Measurements from ENCODE around the gene FAM89B.
A peak's percentile ranks its signal among the peaks of the same experiment; 100 is the strongest.

FAM89B gene

GRCh38 chr11:65591939-65592857, 19.9 kb downstream of the FAM89B start:
- DNase-seq: no peak

DNA sequence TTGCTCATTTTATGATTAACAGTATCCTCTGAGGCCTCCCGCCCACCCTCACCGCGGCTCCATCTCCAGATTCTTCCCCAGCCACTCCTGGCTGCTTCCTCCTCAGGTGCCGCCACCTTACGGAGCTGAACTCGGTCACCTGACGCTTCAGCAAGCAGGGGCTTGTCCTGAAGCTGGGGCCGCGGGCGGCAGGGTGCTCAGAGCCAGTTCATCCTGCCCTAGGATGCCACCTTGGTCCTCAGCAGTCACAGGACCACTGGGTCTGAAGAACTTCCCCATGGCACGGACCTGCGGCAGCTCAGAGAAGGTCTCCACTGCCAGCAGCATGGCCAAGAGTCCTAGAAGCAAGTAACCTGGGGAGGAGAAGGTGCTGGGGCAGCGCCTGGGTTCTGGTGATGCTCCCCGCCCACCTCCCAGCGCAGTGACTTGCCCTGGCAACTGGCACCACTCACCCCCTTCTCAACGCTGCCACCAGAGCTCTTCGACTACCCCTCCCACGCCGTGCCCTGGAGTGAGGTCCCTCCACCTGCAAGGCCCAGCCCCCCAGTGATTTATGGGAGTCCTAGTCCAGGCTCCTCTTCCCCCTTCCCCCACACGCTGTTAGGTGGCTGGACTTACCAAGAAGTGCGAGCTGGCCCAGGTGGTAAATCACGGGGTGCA, 20.6 kb downstream of the FAM89B start:
- DNase-seq: no peak

DNA sequence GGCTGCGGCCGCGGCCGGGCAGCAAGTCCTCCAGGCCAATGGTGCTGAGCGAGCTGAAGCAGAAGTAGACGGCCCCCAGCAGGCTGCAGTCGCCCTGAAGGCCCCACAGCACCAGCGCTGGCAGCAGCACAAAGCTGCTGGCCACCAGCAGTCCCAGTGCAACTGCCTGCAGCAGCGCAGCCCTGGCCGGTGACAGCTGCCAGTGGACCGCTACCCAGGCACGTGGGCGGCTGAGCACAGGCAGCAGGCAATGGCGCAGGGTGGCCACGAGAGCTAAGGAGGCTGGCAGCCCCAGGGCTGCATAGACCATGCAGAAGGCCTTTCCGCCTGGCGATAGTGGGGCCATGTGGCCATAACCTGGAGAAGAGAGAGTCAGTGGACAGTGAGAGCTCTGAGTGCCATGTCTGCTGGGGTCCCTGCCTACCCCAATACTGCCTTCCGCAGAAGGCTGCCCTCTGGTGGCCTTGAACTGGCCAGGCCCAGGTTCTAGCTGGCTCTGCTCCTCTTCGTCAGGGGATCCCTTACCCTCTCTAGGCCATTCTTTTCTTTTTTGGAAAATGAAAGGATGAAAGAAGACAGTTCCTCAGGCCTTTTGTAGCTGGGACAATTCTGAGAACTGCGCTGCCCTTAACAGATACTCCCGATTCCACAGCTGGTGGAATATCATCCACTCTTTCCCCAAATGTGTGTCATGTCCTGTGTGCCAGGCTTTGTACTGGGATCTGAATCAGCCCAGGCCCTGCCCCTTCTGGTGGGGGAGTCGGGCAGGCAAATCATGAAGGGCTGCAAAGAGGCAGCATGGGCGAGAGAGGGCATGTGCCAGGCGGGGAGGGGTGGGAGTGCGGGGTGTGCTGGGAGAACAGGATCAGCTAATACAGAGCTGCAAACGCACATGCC, 21.4 kb downstream of the FAM89B start:
- no peak for DNase-seq

DNA sequence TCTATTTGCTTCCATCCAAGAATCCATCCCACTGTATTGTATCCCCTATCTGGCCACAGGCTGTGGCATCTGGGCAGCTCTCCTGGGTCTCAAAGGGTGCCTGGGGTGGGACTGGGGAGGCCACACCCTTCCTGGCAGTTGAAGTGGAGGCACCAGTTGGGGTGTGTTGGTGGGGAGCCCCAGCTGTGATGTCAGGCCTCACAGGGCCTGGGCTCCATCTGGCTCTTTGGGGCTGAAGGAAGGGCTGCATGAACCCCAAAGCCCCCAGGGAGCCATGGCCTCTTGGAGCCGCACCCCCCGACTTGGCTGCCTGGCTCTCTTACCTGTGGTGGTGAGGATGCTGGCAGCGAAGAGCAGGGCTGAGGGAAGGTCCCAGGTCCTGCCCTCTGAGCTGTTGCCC, 22.8 kb downstream of the FAM89B start:
- DNase-seq: no peak

GRCh38 chr11:65595543-65596281, 23.4 kb downstream of the FAM89B start, which contains the start of gene KCNK7:
Gene KCNK7, minus strand, starts transcription at chr11:65595800. Its CDS starts 28 bp downstream, at chr11:65595772.
- no peak for DNase-seq

DNA sequence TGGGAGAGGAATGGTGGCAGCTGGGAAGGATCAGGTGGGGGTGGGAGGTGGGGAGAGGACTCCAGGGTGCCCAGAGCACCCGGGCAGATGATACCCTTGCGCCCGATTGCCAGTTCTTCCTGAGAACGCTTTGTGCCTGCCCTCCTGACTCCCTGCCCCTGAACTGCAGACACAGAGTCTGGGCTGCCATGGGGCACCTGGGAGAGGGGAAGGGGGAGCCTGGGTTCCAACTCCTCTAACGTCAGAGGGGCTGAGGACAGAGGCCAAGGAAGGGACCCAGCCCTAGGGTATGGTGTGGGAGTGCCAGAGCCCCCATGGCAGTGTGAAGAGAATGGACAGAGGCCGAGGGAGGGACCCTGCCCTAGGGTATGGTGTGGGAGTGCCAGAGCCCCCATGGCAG, 24.2 kb downstream of the FAM89B start:
- DNase-seq: no peak

DNA sequence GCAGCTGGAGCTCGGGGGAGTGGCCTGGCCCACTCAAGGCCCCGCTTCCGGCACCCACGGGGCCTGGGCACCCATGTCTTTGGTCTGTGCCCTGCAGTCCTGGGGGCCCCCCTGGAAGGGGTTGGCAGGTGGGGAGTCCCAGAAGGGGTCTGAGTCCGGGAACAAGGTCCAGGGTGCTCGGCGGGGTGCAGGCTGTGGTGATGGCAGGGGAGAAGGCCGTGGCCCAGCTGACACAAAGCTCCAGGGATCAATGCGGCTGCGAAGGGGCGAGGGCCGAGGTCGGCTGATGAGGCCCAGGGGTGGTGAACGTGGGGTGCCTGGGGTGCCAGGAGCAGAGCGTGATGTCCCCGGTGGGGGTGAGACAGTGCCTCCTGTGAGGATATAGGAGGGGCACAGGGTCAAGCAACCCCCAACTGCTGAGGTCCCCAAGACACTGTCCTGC, 25.9 kb downstream of the FAM89B start:
- no peak for DNase-seq

GRCh38 chr11:65599216-65599954, 27.0 kb downstream of the FAM89B start:
- DNase-seq: no peak

- DNase-seq: no peak
Measured at GRCh38 chr11:65599955-65600246, 27.6 kb downstream of the FAM89B start.

GRCh38 chr11:65604258-65604657, 31.9 kb downstream of the FAM89B start:
- no peak for DNase-seq

- peak; percentile 94 for DNase-seq
Measured at GRCh38 chr11:65606876-65607613, 34.7 kb downstream of the FAM89B start.

- no peak for DNase-seq
Measured at GRCh38 chr11:65607614-65608426, 35.5 kb downstream of the FAM89B start.

GRCh38 chr11:65609229-65609628, 36.9 kb downstream of the FAM89B start:
- DNase-seq: no peak

DNA sequence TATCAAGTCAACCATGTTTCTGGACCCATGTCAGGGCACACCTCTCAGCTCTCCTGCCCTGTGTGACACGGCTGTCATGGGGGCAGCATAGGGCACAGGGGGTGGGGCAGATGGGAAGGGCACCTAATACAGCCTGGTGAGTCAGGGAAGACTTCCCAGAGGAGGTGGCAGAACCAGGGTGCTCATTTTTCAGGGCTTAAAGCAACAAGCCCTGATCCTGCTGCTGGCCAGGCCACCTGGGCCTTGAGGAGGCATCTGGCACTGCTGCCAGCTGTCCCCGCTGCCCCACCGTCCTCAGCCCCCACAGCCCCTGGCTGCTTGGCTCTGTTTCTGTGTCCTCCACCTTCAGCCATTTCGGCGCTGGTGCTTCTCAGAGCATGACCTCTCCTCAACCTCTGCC, 37.3 kb downstream of the FAM89B start:
- no peak for DNase-seq

DNA sequence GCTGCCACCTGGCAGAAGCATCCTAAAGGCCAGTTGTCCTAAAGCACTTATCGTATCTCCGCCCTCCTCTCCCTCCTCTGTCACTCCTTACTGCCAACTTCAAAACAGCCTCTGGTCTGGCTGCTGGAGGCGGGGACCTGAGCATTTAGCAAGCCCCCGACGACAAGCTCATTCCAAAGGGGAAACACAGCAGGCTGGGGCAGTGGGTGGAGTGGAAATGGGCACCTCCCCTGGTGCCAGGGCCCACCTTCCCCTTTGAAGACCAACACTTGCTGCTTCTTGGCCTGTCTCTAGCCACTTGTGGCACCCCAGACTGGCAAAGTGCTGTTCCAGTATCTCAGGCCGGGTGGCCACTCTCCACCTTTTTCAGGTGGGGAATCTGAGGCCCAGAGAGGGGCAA, 38.1 kb downstream of the FAM89B start:
- no peak for DNase-seq

- DNase-seq: no peak
Measured at GRCh38 chr11:65611028-65611757, 38.9 kb downstream of the FAM89B start.

DNA sequence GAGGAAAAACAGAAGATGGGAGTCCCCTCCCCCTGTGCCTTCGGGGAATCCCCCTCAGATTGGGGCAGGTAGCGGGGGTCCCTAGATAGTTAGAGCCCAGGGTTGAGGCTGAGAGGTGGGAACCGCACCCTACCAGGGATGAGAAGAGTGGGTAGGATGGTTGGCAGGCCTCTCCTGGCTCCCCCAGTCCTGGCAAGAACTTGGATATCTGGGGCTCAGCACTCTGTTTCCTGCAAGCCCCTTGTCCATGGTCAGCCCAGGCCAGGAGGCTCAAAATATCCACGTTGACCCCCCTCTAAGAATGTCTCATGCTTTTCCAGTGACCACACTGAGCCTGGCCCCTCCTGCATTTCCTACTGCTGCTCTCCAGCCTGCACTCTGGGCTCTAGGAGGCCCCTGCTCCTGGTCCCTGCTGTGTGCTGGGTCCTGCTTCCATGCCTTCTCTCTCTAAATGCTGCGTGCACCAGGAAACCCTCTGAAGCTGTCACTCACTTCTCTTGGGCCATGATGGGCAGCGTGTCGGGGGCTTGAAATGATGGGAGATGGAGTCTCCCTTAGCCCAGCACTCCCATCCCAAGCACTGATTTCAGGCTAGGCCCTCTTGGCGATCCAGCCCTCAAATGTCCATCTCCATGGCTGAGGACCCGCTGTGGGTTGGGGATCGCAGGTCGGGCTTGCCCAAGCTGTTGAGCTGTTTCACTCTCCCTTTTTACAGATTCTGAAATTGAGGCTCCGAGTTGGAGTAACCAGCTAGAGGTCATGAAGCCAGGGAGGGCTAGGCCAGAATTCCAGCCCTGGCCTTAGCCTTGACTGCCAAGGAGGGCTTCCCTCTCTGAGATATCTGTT, 39.6 kb downstream of the FAM89B start:
- no peak for DNase-seq

DNA sequence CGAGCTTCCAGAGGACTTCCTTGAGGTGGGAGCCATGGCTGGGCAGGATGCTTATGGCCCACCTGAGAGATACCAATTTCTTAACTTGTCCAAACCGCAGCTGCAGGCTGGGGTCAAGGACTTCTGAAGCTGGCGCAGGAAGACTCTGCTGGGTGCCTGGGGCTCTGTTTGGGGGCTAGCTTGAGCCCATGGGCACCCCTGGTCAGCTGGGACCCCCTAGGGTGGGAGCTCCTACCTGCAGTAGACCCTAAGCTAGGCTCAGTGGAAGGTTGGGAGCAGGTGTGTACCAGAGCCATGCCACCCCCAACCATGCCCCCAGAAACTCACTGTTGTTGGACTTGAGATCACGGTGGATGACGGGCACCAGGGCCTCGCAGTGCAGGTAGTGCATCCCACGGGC, 40.4 kb downstream of the FAM89B start:
- no peak for DNase-seq

All from T1000 (cell line).